ENCODE measurements around the gene CTNND2.

The CTNND2 gene

DNA sequence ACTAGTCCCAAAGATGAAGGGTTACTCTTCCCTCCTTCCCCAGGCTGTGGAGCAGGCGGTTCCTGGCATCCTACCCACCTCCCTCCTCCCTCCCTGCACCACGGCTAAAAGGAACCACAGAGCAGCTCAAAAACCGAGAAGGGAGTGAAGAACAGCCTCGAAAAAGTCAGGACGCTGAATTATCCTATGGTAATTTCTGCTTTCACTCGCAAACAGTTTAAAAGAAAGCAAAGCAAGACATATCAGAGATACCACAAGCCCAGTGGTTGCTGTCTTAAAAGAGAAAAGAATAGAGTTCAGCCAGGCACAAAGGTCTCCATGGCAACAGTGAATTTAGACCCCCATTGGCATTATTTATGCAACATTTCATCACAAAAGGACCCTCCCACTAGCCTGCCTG, 315.4 kb downstream of the CTNND2 start:
- no peak for DNase-seq (ENCODE audit: low spot score)

DNA sequence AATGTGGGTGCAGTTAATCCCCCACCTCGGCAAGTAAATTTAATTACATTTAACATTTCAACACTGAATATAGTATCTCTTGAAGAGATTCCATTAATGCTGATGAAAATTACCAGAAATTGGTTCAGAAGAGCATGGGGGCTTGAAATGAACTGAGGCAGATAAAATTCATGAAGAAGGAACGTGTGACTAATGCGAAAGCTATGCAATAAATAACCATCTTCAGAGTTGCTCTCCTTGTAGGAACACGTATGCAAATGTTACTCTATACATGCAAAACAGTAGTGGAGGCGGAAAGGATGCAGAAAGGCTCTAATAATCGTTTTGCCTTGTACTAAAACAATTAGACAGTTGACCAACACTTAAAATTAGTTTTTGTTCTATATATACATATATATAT, 320.2 kb downstream of the CTNND2 start:
- no peak for DNase-seq (ENCODE audit: low spot score)

DNA sequence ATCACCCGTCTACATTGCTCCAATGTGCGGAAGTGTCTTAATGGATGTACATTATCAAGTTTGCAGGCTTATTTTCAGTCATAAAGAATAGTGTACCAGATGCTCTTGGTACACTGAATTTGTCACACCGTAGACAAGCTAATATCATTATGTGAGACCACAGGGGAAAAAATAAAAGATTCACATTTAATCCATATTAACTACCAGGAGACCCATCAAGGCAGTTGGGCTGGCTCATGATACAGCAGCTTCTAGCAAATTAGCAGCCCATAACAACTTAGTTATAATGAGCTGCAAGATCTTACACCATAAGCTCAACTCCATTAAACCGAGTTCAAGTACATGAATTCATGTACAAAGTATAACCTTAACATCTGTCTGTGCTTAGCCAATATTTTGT, 324.9 kb downstream of the CTNND2 start:
- no peak for DNase-seq (ENCODE audit: low spot score)

DNA sequence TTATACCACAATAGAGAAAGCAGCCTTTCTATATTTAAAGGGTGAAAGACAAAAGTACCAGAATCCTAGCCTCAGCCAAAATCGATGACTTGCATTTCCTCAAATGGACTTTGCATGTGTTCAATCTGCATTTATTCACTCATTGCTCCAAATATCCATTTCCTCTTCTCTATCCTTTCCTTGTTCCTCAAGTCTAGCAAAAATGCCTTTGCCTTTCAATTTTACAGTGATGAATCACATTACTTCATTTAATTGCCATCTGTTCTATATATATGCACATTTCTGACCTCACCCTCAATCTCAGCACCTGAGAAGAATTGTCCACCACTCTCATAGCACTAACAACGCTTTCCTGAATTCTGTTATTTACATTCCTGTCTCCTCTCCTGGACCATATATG, 329.5 kb downstream of the CTNND2 start:
- DNase-seq (ENCODE audit: low spot score): no peak

DNA sequence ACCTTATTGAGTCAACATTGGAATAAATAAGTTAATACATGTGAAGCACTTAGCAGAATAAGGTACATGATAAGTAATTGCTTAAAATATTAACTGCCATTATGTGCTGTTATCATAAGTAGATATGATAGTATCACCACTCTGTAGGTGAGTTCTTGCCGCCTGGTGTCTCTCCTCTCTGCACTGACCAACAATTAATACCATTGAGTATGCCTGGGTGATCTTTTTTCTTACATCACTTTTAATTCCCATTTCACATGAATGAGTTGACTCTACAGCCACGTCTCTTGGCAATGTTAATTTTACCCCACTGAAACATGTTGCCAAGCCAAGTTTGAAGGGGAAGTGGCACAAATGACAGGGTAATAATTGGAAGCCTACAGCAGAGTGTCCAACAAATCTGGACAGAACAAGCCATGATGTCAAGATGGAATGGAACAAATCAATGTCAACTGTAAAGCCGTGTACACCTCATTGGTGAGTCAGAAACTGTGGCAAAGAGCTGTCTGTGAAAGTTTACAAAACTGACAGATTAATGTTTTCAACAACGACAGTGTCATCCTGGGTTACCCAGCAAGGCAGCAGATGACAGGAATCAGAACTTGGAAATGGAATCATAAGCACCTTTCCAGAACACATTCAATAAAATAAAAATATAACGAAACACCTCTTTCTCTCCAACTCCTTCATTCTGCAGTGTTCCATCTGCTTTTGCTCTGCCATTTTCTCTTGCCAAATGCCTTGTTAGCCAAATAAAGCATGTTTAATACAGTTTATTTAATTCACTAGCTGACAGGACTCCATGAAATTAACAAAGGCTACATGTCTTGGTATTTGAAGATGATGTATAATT, 330.9 kb downstream of the CTNND2 start:
- DNase-seq (ENCODE audit: low spot score): no peak

DNA sequence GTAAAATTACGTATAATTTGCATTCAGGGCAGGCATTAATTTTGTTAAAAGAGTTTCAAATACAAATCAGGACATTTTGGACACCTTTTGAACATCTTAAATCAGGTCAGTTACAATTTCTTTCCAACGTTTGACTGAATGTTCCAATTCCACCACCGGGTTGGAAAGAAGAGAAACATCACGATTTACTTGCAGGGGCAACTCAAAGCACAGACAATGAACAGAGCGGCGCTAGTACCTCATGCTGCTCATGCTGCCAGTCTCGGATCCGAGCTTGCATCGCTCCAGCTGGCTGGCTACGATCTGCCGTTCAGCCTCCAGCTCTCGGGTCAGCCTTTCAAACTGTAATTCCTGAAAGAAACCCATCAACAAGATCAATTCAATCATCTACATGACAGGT, 339.5 kb downstream of the CTNND2 start:
- no peak for DNase-seq (ENCODE audit: low spot score)

DNA sequence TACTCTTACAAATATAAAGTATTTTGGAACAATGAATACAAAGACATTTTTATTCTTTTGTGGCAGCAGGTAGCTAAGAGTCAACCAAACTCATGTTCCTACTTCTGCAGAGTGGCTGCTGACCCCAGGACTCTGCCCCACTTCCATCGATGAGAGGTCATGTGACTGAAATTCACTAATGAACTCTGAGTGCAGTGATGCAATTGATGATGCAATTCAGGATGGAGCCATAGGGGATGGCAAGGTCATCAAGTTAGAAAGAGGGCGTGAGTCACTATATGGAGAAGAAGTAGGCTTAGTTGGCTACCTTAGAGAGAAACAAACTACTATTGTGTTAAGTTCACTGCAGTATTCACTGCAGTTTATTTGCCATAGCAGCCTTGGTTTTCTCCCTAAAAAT, 340.4 kb downstream of the CTNND2 start:
- DNase-seq (ENCODE audit: low spot score): no peak

DNA sequence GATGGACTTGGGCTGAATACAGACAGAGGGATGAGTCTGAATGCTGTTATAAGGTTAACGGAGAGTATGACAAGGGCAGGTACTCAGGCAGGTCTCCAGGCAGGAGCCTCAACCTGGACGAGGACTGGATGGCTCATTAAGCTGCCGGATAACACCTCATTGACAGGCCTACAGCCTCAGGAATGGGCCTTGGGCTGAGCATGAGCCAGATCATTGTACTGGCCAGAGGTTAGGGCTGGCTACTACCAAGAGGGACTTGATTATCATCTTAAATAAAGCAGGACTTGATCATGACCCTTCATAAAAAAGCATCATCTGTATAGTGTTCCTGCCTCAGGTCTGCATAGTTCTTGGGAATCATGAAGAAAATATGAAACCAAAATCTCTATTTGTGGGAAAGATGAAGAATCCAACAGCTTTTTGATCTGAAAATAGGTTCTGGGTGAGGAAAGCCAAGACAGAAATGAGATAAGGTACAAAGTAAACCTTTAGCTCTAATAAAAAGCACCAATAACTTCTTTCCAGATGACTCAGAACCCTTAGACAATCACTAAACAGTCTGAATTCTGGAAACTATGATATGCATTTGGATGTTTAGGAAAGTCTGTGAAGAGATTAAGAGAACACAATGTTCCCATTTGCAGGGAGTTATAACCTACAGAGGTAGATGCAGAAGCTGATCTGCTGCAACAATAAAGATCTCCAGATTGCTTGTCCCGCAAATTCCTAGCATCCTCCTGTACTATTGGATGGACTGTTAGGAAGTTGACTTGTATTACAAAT, 343.1 kb downstream of the CTNND2 start:
- DNase-seq (ENCODE audit: low spot score): no peak

DNA sequence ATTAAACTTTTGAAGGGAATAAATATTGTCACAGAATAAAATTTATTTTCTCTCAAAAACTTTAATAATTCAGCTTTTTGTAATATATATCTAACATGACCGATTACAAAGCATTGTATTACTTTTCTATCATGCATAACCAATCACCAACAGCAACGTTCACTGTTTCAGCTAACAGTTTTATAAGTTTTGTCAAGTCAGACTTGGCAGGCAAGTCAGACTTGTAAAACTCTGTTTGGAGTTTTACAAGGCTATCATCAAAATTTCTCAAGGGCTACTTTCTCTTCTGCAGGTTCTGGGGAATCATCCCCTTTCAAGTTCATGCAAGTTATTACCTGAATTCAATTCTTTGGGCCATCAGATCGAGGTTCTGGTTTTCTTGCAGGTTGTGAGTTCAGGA, 347.2 kb downstream of the CTNND2 start:
- no peak for DNase-seq (ENCODE audit: low spot score)

DNA sequence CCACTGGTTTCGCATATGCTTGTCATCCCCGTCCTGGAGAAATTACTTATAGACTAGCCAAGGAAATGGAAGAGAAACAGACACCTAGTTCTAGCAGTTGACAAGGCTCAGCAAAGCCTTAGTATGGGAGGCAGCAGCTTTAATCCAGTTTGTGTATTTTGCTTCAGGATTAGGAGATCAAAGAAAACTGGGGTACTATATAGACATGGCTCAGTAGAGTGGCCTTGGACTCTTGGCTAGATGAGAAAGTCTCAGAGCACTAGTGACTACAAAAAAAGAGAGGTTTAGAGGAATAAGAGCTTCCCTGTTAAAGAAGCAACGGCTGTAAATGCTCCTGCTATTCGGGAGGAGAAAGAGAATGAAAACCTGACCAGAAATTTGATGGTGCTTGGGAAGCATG, 349.1 kb downstream of the CTNND2 start:
- DNase-seq (ENCODE audit: low spot score): no peak

DNA sequence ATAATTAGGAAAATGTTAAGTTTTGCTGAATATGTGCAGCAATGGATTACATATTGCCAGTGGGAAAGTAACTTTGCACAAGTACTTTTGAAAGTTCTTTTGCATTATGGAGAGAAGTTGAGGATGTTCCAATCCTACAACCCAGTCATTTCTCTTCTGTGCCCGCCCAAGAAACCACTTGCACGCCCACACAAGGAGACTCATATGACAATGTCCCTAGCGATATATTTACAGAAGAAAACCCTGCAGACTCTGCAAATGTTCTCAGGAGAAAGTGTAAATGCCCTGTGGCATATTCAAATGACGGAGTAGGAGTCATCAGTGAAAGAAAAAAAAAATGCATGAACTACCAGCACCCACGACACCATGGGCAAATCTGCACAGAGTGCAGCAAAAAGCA, 356.5 kb downstream of the CTNND2 start:
- no peak for DNase-seq (ENCODE audit: low spot score)

DNA sequence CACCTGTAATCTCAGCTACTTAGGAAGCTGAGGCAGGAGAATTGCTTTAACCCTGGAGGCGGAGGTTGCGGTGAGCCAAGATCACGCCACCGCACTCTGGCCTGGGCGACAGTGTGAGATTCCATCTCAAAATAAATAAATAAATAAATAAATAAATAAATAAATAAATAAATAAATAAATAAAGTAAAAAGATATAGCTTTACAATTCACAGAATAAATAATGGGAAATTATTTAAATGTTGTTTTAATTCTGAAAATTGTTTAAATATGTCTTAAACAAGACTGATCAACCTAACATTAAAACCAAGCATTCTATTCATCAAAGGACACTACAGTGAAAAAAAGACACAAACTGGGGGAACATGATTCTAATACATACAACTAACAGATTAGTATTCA, 357.1 kb downstream of the CTNND2 start:
- no peak for DNase-seq (ENCODE audit: low spot score)

DNA sequence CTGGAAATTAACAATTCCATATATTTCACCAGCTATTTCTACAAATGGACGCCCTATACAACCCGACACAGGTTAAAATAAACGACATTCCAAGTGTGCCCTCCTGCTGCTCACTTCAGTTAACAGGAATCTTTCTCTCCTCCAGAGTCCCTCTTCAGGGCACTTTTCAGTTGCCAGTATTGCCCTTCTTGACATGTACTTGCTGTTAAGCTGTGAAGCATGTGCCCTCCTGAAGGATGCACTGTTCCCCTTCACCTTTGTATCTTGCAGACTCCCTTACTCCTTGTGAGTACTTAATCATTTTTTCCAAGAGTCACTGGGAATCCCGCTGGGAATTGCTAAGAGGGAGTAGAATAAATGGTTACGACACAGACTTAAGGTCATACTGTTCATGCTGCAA, 364.1 kb downstream of the CTNND2 start:
- no peak for DNase-seq (ENCODE audit: low spot score)

DNA sequence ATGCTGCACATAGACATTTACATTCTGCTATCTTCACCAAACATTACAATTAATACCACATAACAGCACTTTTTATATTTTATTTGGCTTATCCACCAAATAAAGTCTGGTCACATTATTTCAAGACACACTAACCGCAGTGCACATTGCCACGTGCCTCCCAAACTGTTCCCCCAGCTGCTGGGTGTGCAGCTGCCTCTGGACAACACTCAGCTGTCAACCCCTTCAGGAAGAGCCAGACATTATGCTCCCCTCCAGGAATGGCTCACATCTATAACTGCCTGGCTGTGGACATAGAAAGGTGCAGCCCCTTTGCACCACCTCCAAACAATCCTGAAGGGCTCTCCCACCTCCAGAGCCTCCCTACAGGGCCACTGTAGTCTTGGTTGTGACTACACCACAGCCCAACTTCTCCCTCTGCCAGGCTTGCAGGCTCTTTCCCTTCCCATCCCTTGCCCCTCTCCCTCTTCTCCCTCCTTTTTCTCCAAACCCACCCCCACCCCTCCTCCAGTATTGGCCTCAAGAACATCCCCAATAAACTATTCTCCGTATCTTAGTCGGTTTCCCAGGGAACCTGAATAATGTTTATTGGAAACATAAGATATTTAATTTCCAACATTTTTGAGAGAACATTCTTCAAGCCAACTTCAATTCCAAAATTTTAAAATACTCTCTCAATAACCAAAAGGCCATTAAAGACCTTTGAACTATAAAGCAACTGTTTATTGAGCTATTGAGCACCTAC, 372.3 kb downstream of the CTNND2 start:
- DNase-seq (ENCODE audit: low spot score): no peak

DNA sequence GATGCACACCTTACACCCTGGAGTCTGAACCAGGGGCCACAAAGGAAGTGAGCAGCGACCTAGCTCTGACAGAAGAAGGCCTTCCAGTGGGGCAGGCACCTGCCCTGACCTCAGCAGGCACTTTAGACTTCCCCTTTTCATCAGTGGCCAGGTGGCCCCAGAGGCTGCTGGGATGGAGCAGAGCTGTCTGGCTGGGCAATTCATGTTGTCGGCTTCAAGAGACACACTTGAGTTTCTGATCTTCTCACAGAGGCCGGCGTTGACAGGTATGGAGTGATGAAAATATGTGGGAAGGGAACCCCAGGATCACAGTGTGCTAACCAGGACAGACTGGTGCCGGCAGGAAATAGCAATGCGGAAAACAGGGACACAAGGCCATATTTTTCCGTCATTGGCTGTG, 375.5 kb downstream of the CTNND2 start:
- DNase-seq (ENCODE audit: low spot score): no peak

DNA sequence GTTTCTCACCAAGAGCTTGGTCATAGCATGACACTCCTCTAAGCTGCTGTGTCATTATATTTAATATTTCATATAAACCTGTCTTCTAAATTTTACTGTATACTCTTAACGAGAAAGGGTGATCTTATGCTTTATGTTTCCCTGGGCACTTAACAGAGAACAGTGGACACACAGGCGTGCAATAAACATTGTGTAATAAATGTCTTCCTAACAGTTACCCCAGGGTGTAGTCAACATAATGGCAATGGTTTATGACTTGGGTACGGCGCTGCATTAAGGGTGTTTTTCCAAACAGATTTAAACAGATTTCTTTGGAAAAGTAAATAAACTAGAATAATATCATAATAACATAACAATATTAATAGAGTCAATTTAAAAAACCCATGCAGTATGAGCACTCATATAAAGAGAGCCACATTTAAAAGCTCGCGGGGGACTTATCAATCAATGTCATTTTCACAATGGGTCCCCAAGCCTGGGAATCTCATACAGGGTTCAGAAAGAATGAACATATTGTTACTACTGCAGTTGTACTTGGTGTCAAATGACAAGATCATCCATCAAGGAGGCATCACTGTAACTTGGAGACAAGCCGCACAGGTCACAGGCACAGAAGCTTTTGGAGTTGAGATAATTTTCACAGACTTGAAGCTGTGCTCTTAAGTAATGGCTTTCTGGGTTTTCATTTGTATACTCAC, 376.4 kb downstream of the CTNND2 start:
- DNase-seq (ENCODE audit: low spot score): no peak

DNA sequence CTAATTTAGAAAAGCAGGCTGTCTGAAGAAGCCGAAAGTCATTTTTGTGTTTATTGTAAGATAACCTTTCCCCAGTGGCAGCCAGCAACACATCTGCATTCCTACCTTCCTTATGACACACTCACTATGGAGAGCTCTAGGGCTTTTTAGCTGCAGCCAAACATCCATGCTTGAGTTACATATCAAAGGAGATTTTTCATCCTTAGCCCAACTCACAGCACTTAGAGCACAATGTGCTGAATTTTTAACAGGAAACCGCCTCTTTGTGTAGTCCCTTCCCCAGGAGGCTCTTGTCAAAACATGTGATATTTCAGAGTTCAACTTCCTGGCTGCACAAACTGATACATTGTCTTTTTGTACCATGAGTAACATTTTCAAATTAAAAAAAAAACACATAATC, 379.2 kb downstream of the CTNND2 start:
- no peak for DNase-seq (ENCODE audit: low spot score)

DNA sequence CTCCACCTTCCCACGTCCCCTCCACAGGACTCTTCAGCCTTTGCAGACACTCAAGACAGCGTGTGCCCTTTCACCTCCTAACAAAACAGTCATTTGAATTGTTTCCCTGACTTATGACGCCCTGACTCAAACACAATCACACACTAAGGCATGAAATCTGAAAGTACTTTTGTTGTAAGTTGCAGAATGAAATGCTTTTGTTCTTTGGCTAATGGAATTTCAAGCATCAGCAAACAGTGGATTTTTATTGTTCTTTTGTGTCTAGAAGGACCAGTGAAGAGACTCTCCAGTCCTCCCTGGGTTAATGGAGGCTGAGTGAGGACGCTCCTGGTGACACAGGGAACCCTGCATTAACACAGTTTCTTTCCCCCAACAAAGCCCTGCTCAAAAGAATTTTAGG, 380.1 kb downstream of the CTNND2 start:
- DNase-seq (ENCODE audit: low spot score): no peak

DNA sequence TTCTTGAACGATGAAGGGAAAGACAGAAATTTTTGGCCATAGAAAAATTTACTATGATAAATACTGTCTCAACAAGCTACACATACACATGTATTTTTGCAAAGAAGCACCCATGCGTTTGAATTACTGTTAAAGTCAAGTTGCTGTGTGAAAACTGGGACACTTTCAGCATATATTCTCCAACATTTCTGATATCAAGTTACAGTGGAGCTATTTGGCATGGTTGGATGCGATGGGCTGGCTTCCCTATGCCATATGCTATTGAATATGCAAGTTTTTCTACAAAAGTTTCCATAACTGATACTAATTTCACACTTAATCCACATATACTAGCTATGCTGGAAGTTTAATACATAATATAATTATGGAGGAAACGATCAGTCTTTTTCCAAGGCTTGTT, 381.4 kb downstream of the CTNND2 start:
- no peak for DNase-seq (ENCODE audit: low spot score)

DNA sequence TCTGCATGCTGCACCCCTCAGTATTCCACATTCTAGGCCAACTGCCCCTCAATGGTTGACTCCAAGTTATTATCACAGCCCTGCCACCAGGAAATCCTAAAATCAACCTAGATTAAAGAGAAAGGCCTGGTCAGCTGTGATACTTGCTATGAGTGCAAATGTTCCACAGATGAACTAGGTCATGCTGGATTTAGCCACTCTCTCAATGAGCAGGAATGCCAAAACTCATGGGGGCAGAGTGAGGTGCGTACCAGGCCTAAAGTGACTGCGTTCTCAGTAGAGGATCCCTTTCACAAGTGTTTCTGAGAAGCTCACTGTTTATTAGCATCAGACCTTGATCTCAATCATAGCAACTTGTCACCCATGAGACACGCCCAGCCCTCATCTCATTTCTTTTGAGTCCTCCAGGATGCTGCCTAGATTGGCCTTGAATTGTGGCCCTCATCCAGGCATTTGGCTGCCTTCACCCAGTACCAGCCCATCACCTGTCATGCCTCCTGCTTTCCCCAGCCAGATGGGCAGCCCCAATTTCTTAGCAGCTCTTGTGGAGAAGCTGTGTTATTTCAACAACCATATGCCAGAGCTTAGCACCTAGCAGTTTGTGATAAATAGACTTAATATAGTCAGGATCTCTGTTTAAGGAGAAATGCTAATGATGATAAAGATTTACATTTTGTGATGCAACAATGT, 383.9 kb downstream of the CTNND2 start:
- DNase-seq (ENCODE audit: low spot score): no peak

DNA sequence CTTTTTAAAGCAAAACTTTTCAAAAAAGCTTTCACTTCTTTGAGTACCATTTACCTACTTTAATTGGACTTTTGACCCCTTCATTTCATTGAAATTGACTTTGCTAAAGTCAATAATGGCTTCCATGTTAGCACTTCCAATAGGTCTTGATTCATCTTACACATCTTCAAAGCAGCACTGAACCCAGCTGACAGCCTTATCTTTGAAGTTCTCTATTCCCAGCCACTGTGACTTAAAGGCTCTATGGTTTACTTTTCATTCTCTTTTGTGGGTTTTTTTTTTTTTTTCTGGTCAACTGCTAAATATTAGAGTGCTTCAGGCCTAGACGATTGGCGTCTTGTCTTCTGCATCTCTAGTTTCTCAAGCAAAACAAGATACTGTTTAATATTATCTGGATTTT, 385.0 kb downstream of the CTNND2 start:
- no peak for DNase-seq (ENCODE audit: low spot score)

DNA sequence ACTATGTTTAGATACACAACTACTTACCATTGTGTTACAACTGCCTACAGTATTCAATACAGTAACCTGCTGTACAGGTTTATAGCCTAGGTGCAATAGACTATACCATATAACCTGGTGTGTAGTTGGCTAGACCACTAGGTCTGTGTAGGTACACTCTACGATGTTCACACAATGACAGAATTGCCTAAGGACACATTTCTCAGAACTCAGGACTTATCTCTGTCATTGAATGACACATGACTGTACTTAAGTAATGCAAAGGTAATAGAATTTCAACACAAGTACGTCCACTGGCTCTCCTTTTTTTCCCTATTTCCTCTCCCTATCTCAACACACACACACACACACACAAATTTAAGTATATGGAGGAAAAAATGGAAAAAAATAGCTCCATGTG, 385.6 kb downstream of the CTNND2 start:
- DNase-seq (ENCODE audit: low spot score): no peak

All from hepatic stellate cell (primary cell).